WTC11 (cell line): ENCODE results near the gene KAZN. TPM values are rescaled to one million over a fixed set of nuclear protein-coding genes. Genes with fewer than 3 reads are reported as not detected.

ENCODE experiments used
- ATAC-seq: fragments of 200-7000 bp; cut with Tn5 transposase; 2 replicates; pipeline ENCODE4 v1.10.0; 2021; ENCODE audit warnings: mild to moderate bottlenecking, moderate library complexity
- CTCF ChIA-PET: fragments of 300-600 bp; sonication (Branson Sonifier 250); formaldehyde crosslinking; loops from one replicate; lab custom pipeline; 2021; ENCODE audit warnings: antibody characterized with exemption; lab: Charles Lee
- POLR2A ChIA-PET: fragments of 350-600 bp; sonication (Branson Sonifier 250); formaldehyde crosslinking; loops from one replicate; lab custom pipeline; 2021; ENCODE audit warnings: antibody characterized with exemption; lab: Charles Lee
- DNase-seq: peaks from one replicate; pipeline ENCODE4 v3.0.0; 2021; ENCODE audit warnings: low spot score
- H3K27ac Mint-ChIP-seq: 2 replicates; pipeline ENCODE4 v1.8.0; 2021; ENCODE audit warnings: mixed read lengths
- H3K27me3 Mint-ChIP-seq: 2 replicates; pipeline ENCODE4 v1.8.0; 2021; ENCODE audit warnings: low read depth, mild to moderate bottlenecking, moderate library complexity, mixed read lengths
- H3K36me3 Mint-ChIP-seq: 2 replicates; pipeline ENCODE4 v1.8.0; 2021; ENCODE audit warnings: mixed read lengths
- H3K4me1 Mint-ChIP-seq: 2 replicates; pipeline ENCODE4 v1.8.0; 2022; ENCODE audit warnings: mixed read lengths
- H3K4me3 Mint-ChIP-seq: 2 replicates; pipeline ENCODE4 v1.8.0; 2021; ENCODE audit warnings: mild to moderate bottlenecking, moderate library complexity, mixed read lengths
- H3K9me3 Mint-ChIP-seq: 2 replicates; pipeline ENCODE4 v1.8.0; 2021; ENCODE audit warnings: mixed read lengths
- ATF3 ChIP-seq: sonication (generic); formaldehyde crosslinking; conservative IDR thresholded peaks from 2 replicates; pipeline ENCODE4 v1.8.1; 2022; ENCODE audit warnings: mild to moderate bottlenecking, missing genetic modification reagents
- CREM ChIP-seq: sonication (generic); formaldehyde crosslinking; IDR thresholded peaks from 2 replicates; pipeline ENCODE4 v1.8.1; 2022; ENCODE audit warnings: mild to moderate bottlenecking, missing genetic modification reagents, moderate library complexity
- ELF4 ChIP-seq: sonication (generic); formaldehyde crosslinking; IDR thresholded peaks from 2 replicates; pipeline ENCODE4 v1.8.1; 2022; ENCODE audit warnings: low read depth, mild to moderate bottlenecking, moderate library complexity, missing genetic modification reagents
- ESRRA ChIP-seq: sonication (generic); formaldehyde crosslinking; IDR thresholded peaks from 2 replicates; pipeline ENCODE4 v1.8.1; 2022; ENCODE audit warnings: mild to moderate bottlenecking, missing genetic modification reagents, borderline replicate concordance
- GTF2I ChIP-seq: fragments of 250-450 bp; sonication (Bioruptor Pico); conservative IDR thresholded peaks from 2 replicates; pipeline ENCODE4 v1.4.0; 2021; ENCODE audit warnings: mild to moderate bottlenecking
- HMGA2 ChIP-seq: fragments of 250-450 bp; sonication (Bioruptor Pico); IDR thresholded peaks from 2 replicates; pipeline ENCODE4 v1.4.0; 2021; ENCODE audit warnings: mild to moderate bottlenecking, moderate library complexity
- JUN ChIP-seq: sonication (generic); formaldehyde crosslinking; IDR thresholded peaks from 2 replicates; pipeline ENCODE4 v1.8.0; 2023; ENCODE audit warnings: mild to moderate bottlenecking, missing genetic modification reagents
- MAX ChIP-seq: sonication (generic); formaldehyde crosslinking; IDR thresholded peaks from 2 replicates; pipeline ENCODE4 v1.8.0; 2022; ENCODE audit warnings: mild to moderate bottlenecking, missing genetic modification reagents
- NFYB ChIP-seq: sonication (generic); formaldehyde crosslinking; conservative IDR thresholded peaks from 2 replicates; pipeline ENCODE4 v1.8.0; 2022; ENCODE audit warnings: low read depth, missing genetic modification reagents
- PRRX2 ChIP-seq: fragments of 250-450 bp; sonication (Bioruptor Pico); IDR thresholded peaks from 2 replicates; pipeline ENCODE4 v1.8.0; 2021; ENCODE audit warnings: mild to moderate bottlenecking
- SMAD3 ChIP-seq: sonication (generic); formaldehyde crosslinking; IDR thresholded peaks from 2 replicates; pipeline ENCODE4 v1.8.0; 2022; ENCODE audit warnings: missing genetic modification reagents, mild to moderate bottlenecking, borderline replicate concordance
- TEAD1 ChIP-seq: sonication (generic); formaldehyde crosslinking; IDR thresholded peaks from 2 replicates; pipeline ENCODE4 v1.8.0; 2022; ENCODE audit warnings: mild to moderate bottlenecking, missing genetic modification reagents
- TP53 ChIP-seq: sonication (generic); formaldehyde crosslinking; IDR thresholded peaks from 2 replicates; pipeline ENCODE4 v1.8.1; 2023; ENCODE audit warnings: mild to moderate bottlenecking, missing genetic modification reagents
- ZNF121 ChIP-seq: sonication (generic); formaldehyde crosslinking; IDR thresholded peaks from 2 replicates; pipeline ENCODE4 v1.8.0; 2023; ENCODE audit warnings: missing genetic modification reagents
- ZNF219 ChIP-seq: sonication (generic); formaldehyde crosslinking; IDR thresholded peaks from 2 replicates; pipeline ENCODE4 v1.8.0; 2023; ENCODE audit warnings: missing genetic modification reagents, mild to moderate bottlenecking, borderline replicate concordance
- ZNF416 ChIP-seq: fragments of 250-450 bp; sonication (Bioruptor Pico); IDR thresholded peaks from 2 replicates; pipeline ENCODE4 v1.9.0; 2021; ENCODE audit warnings: mild to moderate bottlenecking, inconsistent platforms
- ZSCAN18 ChIP-seq: fragments of 250-450 bp; sonication (Bioruptor Pico); IDR thresholded peaks from 2 replicates; pipeline ENCODE4 v2.1.2; 2022; ENCODE audit warnings: mild to moderate bottlenecking, moderate library complexity
- total RNA-seq: library from RNA; stranded (reverse); gene quantifications from 3 replicates; pipeline ENCODE4 v1.2.3, GENCODE V29; 2021
- TF ChIP-seq, protein P1 (sequence below): sonication (generic); formaldehyde crosslinking; conservative IDR thresholded peaks from 2 replicates; pipeline ENCODE4 v1.8.1; 2023; ENCODE audit warnings: mild to moderate bottlenecking, low read depth, missing genetic modification reagents, moderate library complexity
- TF ChIP-seq, protein P2 (sequence below): sonication (generic); formaldehyde crosslinking; IDR thresholded peaks from 2 replicates; pipeline ENCODE4 v1.8.0; 2023; ENCODE audit warnings: missing genetic modification reagents, mild to moderate bottlenecking, borderline replicate concordance
- TF ChIP-seq, protein P3 (sequence below): sonication (generic); formaldehyde crosslinking; IDR thresholded peaks from 2 replicates; pipeline ENCODE4 v1.8.1; 2022; ENCODE audit warnings: mild to moderate bottlenecking, missing genetic modification reagents, moderate library complexity, borderline replicate concordance

KAZN gene
- total RNA-seq, 1 experiment from 2014 or later: 19.9 TPM

DNA sequence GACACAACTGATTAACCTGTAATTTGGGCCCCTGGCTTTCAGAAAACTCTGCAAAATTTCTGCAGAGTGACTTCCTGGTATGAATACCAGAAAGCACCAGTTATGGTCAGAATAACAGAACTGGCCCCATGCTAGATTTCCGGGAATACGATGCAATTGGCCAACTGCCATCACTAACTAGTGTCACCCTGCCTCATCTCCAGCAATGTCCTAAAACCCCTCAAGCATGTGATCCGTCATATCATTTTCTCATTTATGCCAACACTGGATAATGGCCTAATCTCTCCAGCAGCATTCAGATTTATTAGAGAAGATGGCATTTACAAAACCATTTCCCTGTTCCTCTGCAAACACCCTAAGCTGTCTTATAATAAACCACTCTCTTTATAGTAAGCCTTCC lies 15.4 kb downstream of the KAZN start:
- ATAC-seq (no peak), DNase-seq (no peak)
- Mint-ChIP-seq H3K27me3 (no peaks in the 10 kb centered on the region), H3K36me3 (peaks cover 6% of the 10 kb centered on the region; the same call in 1 of the 2 replicates), H3K27ac (no peak overlapping the region), H3K4me1 (peaks cover 16% of the 10 kb centered on the region), H3K4me3 (no peak overlapping the region), H3K9me3 (no peaks in the 10 kb centered on the region; the same call in 1 of the 2 replicates)
- TF ChIP-seq, protein P1, sequence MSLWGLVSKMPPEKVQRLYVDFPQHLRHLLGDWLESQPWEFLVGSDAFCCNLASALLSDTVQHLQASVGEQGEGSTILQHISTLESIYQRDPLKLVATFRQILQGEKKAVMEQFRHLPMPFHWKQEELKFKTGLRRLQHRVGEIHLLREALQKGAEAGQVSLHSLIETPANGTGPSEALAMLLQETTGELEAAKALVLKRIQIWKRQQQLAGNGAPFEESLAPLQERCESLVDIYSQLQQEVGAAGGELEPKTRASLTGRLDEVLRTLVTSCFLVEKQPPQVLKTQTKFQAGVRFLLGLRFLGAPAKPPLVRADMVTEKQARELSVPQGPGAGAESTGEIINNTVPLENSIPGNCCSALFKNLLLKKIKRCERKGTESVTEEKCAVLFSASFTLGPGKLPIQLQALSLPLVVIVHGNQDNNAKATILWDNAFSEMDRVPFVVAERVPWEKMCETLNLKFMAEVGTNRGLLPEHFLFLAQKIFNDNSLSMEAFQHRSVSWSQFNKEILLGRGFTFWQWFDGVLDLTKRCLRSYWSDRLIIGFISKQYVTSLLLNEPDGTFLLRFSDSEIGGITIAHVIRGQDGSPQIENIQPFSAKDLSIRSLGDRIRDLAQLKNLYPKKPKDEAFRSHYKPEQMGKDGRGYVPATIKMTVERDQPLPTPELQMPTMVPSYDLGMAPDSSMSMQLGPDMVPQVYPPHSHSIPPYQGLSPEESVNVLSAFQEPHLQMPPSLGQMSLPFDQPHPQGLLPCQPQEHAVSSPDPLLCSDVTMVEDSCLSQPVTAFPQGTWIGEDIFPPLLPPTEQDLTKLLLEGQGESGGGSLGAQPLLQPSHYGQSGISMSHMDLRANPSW (CRISPR knock-in tag): no peak
- TF ChIP-seq JUN (CRISPR knock-in tag) (no peak), MAX (CRISPR knock-in tag) (no peak), GTF2I (CRISPR knock-in tag) (no peak), TEAD1 (CRISPR knock-in tag) (no peak), TP53 (CRISPR knock-in tag) (no peak), ELF4 (CRISPR knock-in tag) (no peak), PRRX2 (CRISPR knock-in tag) (no peak), ZNF416 (no peak), HMGA2 (CRISPR knock-in tag) (no peak), ZNF121 (no peak), NFYB (CRISPR knock-in tag) (no peak), ZSCAN18 (CRISPR knock-in tag) (no peak), ATF3 (CRISPR knock-in tag) (no peak), SMAD3 (CRISPR knock-in tag) (no peak), CREM (CRISPR knock-in tag) (no peak), ESRRA (no peak), ZNF219 (CRISPR knock-in tag) (no peak)
- TF ChIP-seq, protein P2, sequence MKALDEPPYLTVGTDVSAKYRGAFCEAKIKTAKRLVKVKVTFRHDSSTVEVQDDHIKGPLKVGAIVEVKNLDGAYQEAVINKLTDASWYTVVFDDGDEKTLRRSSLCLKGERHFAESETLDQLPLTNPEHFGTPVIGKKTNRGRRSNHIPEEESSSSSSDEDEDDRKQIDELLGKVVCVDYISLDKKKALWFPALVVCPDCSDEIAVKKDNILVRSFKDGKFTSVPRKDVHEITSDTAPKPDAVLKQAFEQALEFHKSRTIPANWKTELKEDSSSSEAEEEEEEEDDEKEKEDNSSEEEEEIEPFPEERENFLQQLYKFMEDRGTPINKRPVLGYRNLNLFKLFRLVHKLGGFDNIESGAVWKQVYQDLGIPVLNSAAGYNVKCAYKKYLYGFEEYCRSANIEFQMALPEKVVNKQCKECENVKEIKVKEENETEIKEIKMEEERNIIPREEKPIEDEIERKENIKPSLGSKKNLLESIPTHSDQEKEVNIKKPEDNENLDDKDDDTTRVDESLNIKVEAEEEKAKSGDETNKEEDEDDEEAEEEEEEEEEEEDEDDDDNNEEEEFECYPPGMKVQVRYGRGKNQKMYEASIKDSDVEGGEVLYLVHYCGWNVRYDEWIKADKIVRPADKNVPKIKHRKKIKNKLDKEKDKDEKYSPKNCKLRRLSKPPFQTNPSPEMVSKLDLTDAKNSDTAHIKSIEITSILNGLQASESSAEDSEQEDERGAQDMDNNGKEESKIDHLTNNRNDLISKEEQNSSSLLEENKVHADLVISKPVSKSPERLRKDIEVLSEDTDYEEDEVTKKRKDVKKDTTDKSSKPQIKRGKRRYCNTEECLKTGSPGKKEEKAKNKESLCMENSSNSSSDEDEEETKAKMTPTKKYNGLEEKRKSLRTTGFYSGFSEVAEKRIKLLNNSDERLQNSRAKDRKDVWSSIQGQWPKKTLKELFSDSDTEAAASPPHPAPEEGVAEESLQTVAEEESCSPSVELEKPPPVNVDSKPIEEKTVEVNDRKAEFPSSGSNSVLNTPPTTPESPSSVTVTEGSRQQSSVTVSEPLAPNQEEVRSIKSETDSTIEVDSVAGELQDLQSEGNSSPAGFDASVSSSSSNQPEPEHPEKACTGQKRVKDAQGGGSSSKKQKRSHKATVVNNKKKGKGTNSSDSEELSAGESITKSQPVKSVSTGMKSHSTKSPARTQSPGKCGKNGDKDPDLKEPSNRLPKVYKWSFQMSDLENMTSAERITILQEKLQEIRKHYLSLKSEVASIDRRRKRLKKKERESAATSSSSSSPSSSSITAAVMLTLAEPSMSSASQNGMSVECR (CRISPR knock-in tag): no peak
- TF ChIP-seq, protein P3, sequence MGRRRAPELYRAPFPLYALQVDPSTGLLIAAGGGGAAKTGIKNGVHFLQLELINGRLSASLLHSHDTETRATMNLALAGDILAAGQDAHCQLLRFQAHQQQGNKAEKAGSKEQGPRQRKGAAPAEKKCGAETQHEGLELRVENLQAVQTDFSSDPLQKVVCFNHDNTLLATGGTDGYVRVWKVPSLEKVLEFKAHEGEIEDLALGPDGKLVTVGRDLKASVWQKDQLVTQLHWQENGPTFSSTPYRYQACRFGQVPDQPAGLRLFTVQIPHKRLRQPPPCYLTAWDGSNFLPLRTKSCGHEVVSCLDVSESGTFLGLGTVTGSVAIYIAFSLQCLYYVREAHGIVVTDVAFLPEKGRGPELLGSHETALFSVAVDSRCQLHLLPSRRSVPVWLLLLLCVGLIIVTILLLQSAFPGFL: no peak
- CTCF ChIA-PET: no interaction called here
- POLR2A ChIA-PET: no interaction called here
